Lower leg skin (tissue), 4 donors: ENCODE measurements around the gene EDEM3. TPM values are rescaled to one million over a fixed set of nuclear protein-coding genes. Genes with fewer than 3 reads are reported as not detected.

Source experiments
- DNase-seq, 2 donors: peaks; one replicate each; pipeline ENCODE4 v3.0.0-alpha.2; 2019; ENCODE audit warnings: low spot score in 2 of 2
- H3K4me3 ChIP-seq: fragments of 200-600 bp; sonication (generic); 2 replicates; pipeline ENCODE4 v1.5.1; 2017; ENCODE audit warnings: mild to moderate bottlenecking, low read depth; ENCODE audit not compliant: poor library complexity, severe bottlenecking
- POLR2A ChIP-seq, 2 donors: fragments of 450-650 bp; IDR thresholded peaks; one replicate each; pipeline ENCODE4 v1.6.1; 2016 to 2017; ENCODE audit warnings: antibody characterized with exemption in 2 of 2, mild to moderate bottlenecking in 1 of 2, moderate library complexity in 1 of 2
- WGBS, 2 donors: methylation state at CpG; one replicate each; pipeline ENCODE4 v1.1.5; 2018; 5-methylcytosine and 5-hydroxymethylcytosine counted together
- intact Hi-C: fragments of 100-400 bp; cut with DNase I; formaldehyde crosslinking; loops from one replicate; pipeline ENCODE4 v1.15.0; 2023; ENCODE audit warnings: low total_unique reads
- total RNA-seq, 4 donors: library from RNA; depleted of rRNA; stranded (reverse); fragments of >200 nt; gene quantifications; one replicate each; pipeline ENCODE4 v1.1.0, GENCODE V29; 2016
- TF ChIP-seq, protein P1 (sequence below), 3 donors: fragments of 450-650 bp; IDR thresholded peaks; one replicate each; pipeline ENCODE4 v1.5.1; 2016; ENCODE audit warnings: antibody characterized with exemption in 3 of 3, mild to moderate bottlenecking in 3 of 3, moderate library complexity in 2 of 3

EDEM3 gene
- total RNA-seq, 4 donors from 2014 or later = 15.1 to 26.5 (median 18.2) TPM

DNA sequence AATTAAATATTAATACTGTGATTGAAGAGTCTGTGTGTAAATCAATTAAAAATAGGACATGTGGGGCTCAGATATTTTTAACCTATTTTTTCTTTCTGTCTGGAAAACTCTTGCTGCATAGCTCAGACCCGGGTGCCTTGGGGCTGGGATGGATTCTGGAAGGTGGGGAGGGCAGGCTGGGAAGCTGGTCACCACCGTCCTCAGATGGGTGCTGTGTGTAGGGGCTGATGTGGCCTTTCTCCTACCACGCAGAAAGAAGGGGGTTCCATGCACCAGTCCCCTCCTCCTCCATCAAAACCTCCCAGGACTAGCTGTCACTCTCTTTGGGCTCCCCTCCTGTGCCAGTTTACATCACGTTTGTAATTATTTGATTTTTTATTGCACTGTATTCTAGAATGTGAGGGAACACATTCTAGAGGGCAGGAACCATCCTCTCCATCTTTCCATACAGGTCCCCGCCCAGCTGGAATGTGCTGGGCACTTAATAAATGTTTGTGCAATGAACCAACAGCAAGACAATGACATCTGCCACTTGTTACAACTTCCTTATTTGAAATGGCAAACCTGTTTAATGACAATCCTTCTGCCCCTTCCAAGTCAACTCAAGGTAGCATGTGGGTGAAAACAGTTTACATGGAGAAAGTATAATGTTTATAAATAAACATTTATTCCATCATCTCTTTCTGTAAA, 104.3 kb downstream of the EDEM3 start:
- no peak for DNase-seq
- intact Hi-C loops = loop anchor here (10.0 kb wide), 1 partner anchor 86 kb away; no protein-coding TSS in a partner anchor
- WGBS, 2 donors = 68 to 76% methylated on average over 5 of the region's 5 CpGs

DNA sequence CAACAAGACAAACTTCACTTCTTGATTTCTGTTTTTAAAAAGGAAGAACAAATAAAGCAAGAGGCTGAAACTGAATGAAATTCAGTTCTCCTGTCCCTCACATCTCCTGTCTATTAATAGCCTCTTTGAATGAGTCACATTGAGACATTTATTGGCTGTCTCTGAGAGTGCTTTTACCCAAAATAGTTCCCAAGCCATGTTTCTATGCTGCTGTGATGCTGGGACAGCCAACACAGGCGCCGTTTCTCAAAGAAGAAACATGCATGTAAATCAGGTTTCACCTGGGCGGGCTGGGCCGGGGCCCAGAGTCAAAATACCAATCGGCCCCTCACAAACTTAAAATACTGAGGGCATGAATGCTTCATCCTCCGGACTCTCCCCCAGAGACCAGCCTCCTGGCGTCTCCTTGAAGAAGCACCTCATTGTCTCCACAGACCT, 105.2 kb downstream of the EDEM3 start:
- intact Hi-C loops = no loop called here
- no peak for TF ChIP-seq POLR2A (IDR thresholded peaks at IDR 0.05)
- TF ChIP-seq, protein P1, sequence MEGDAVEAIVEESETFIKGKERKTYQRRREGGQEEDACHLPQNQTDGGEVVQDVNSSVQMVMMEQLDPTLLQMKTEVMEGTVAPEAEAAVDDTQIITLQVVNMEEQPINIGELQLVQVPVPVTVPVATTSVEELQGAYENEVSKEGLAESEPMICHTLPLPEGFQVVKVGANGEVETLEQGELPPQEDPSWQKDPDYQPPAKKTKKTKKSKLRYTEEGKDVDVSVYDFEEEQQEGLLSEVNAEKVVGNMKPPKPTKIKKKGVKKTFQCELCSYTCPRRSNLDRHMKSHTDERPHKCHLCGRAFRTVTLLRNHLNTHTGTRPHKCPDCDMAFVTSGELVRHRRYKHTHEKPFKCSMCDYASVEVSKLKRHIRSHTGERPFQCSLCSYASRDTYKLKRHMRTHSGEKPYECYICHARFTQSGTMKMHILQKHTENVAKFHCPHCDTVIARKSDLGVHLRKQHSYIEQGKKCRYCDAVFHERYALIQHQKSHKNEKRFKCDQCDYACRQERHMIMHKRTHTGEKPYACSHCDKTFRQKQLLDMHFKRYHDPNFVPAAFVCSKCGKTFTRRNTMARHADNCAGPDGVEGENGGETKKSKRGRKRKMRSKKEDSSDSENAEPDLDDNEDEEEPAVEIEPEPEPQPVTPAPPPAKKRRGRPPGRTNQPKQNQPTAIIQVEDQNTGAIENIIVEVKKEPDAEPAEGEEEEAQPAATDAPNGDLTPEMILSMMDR (IDR thresholded peaks at IDR 0.05) = no peak
- DNase-seq = no peak
- H3K4me3 ChIP-seq = no peak overlapping the region
- WGBS, 2 donors = 67 to 70% methylated on average over 7 of the region's 7 CpGs

More for the DNA sequence above, 104.3 kb downstream of the EDEM3 start:
- TF ChIP-seq, protein P1 (IDR thresholded peaks at IDR 0.05) = no peak
- no peak for TF ChIP-seq POLR2A (IDR thresholded peaks at IDR 0.05)
- H3K4me3 ChIP-seq = no peak overlapping the region

DNA sequence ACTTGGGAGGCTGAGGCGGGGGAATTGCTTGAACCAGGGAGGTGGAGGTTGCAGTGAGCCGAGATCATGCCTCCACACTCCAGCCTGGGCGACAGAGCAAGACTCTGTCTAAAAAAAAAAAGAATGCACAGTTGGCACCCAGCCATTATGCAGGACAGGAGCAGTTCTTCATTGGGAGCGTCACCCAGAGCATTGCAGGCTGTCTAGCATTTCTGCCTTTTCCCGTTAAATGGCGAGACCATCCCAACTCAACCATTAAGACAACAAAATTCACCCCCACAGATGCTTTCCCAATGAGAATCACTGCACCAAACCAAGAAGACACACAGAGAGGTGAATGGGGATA, 105.8 kb downstream of the EDEM3 start:
- 81 to 85% methylated on average over 6 of the region's 6 CpGs for WGBS, 2 donors
- DNase-seq = no peak
- no peak for TF ChIP-seq POLR2A (IDR thresholded peaks at IDR 0.05)
- TF ChIP-seq, protein P1 (IDR thresholded peaks at IDR 0.05) = no peak
- no peak overlapping the region for H3K4me3 ChIP-seq
- intact Hi-C loops = no loop called here

DNA sequence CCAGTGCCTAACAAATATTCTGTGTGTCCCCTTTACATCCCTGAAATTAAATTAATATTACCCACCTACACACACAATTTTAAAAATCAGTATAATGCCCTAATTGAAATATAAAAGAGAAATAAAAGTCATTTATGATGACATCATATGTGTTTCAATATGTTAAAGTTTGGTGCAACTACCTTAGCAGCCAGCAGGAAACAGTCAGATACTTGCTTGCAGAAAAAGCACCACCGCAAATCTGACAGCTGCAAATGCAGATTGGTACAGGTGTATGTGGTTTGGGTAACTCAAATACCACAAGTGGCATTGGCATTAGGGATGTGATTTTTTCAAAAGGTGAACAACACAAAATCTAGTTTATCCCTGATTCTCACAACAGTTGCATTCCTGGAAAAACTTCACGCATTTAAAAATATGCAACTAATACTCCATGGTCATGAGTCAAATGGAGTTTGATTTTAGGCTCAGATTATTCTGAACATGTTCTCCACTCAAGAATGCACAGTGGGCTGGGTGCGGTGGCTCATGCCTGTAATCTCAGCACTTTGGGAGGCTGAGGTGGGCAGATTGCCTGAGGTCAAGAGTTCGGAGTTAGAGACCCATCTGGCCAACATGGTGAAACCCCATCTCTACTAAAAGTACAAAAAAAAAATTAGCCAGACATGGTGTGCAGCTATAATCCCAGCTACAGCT, 106.3 kb downstream of the EDEM3 start:
- TF ChIP-seq POLR2A (IDR thresholded peaks at IDR 0.05) = no peak
- TF ChIP-seq, protein P1 (IDR thresholded peaks at IDR 0.05) = no peak
- WGBS, 2 donors = 89 to 91% methylated on average over 4 of the region's 4 CpGs
- H3K4me3 ChIP-seq = no peak overlapping the region
- DNase-seq = no peak
- intact Hi-C loops = no loop called here

DNA sequence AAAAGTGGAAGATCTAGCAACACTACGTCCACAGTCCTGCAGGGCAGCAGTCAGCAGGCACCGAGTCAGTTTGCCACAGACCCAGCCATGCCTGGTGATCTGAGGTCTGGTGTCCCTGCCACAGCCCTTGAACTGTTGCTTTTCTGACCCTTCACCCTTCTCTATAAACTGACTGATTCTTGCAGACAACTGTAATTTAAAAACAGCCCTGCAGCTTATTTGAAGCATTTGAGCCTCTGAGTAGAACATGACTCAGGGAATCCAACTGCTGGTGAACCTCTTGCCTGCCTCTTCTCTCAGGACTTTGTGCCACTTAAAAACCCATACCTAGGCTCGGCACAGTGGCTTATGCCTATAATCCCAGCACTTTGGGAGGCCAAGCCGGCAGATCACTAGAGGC, 107.2 kb downstream of the EDEM3 start:
- no peak for DNase-seq
- intact Hi-C loops = no loop called here
- H3K4me3 ChIP-seq = no peak overlapping the region
- TF ChIP-seq, protein P1 (IDR thresholded peaks at IDR 0.05) = no peak
- TF ChIP-seq POLR2A (IDR thresholded peaks at IDR 0.05) = no peak
- 93 to 98% methylated on average over 4 of the region's 4 CpGs for WGBS, 2 donors
